H1 (cell line): Measurements from ENCODE around the gene SLC24A1. TPM values are rescaled to one million over a fixed set of nuclear protein-coding genes. Genes with fewer than 3 reads are reported as not detected.

Experiments
- CTCF ChIA-PET: fragments of 300-600 bp; sonication (Branson Sonifier 250); formaldehyde crosslinking; loops from one replicate; lab custom pipeline; 2021; ENCODE audit not compliant: partially characterized antibody; lab: Charles Lee
- POLR2A ChIA-PET: fragments of 300-600 bp; sonication (Branson Sonifier 250); formaldehyde crosslinking; loops from one replicate; lab custom pipeline; 2021; ENCODE audit warnings: inconsistent platforms; ENCODE audit not compliant: partially characterized antibody; lab: Charles Lee
- DNase-seq, 2 experiments: peaks; one replicate each; pipeline versions ENCODE4 v3.0.0 to v3.0.0-alpha.2; 2010 to 2022; ENCODE audit warnings: low spot score in 2 of 2, low read depth in 1 of 2, mixed read lengths in 1 of 2
- FAIRE-seq: peaks from 2 replicates; lab custom pipeline; 2011; peaks lifted over from hg19 to GRCh38; lab: Jason Lieb, UNC
- H2AFZ ChIP-seq: 2 replicates; pipeline ENCODE4 v1.8.1; 2012; ENCODE audit warnings: low read length, inconsistent platforms
- H2AK5ac ChIP-seq: 2 replicates; pipeline ENCODE4 v1.6.1; 2013; ENCODE audit warnings: low read depth, low read length
- H2BK120ac ChIP-seq: replicated peaks from 2 replicates; pipeline ENCODE3; 2013; ENCODE audit warnings: low read depth, low read length, inconsistent platforms
- H2BK12ac ChIP-seq: 2 replicates; pipeline ENCODE4 v1.6.1; 2013; ENCODE audit warnings: low read depth, low read length
- H2BK15ac ChIP-seq: 2 replicates; pipeline ENCODE4 v1.6.1; 2013; ENCODE audit warnings: low read length
- H2BK20ac ChIP-seq: 2 replicates; pipeline ENCODE4 v1.6.1; 2013; ENCODE audit warnings: low read length
- H2BK5ac ChIP-seq: 2 replicates; pipeline ENCODE4 v1.6.1; 2013; ENCODE audit warnings: low read depth, low read length
- H3K14ac ChIP-seq: 2 replicates; pipeline ENCODE4 v1.6.1; 2013; ENCODE audit warnings: inconsistent platforms; ENCODE audit not compliant: insufficient read length
- H3K18ac ChIP-seq: 2 replicates; pipeline ENCODE4 v1.6.1; 2013; ENCODE audit warnings: low read length; ENCODE audit errors: extremely low read depth
- H3K23ac ChIP-seq: 2 replicates; pipeline ENCODE4 v1.6.1; 2013; ENCODE audit warnings: inconsistent platforms; ENCODE audit not compliant: insufficient read length
- H3K23me2 ChIP-seq: 2 replicates; pipeline ENCODE4 v1.6.1; 2013; ENCODE audit warnings: low read depth, low read length
- H3K27ac ChIP-seq: 2 replicates; pipeline ENCODE4 v1.6.1; 2011; ENCODE audit warnings: low read depth, low read length, inconsistent platforms
- H3K27me3 ChIP-seq, 4 experiments: replicated peaks in 1 of 4; 1 replicate in 1 of 4; 2 replicates in 3 of 4; pipeline versions ENCODE4 v1.6.1 to v1.8.1; 2011 to 2013; ENCODE audit warnings: low read length in 3 of 4, mild to moderate bottlenecking in 3 of 4, inconsistent platforms in 2 of 4, mixed read lengths in 2 of 4, moderate library complexity in 1 of 4; ENCODE audit not compliant: control insufficient read depth in 3 of 4, insufficient read depth in 3 of 4; ENCODE audit errors: extremely low read depth in 1 of 4
- H3K36me3 ChIP-seq, 4 experiments: 2 replicates each; pipeline versions ENCODE4 v1.6.1 to v1.8.1; 2011 to 2013; ENCODE audit warnings: mild to moderate bottlenecking in 4 of 4, low read length in 3 of 4, moderate library complexity in 2 of 4, control low read depth in 1 of 4, inconsistent platforms in 1 of 4; ENCODE audit not compliant: insufficient read depth in 4 of 4, control insufficient read depth in 2 of 4
- H3K4ac ChIP-seq: replicated peaks from 2 replicates; pipeline ENCODE3; 2013; ENCODE audit warnings: low read length, low read depth, mixed read lengths, inconsistent platforms; ENCODE audit not compliant: insufficient read length
- H3K4me1 ChIP-seq, 4 experiments: replicated peaks in 1 of 4; 1 replicate in 1 of 4; 2 replicates in 3 of 4; pipeline versions ENCODE4 v1.6.1 to v1.8.1; 2011 to 2013; ENCODE audit warnings: low read length in 3 of 4, inconsistent platforms in 2 of 4, mixed read lengths in 1 of 4; ENCODE audit not compliant: insufficient read depth in 4 of 4, control insufficient read depth in 3 of 4
- H3K4me2 ChIP-seq, 2 experiments: 2 replicates each; pipeline versions ENCODE4 v1.6.1 to v1.8.1; 2011 to 2013; ENCODE audit warnings: low read depth in 2 of 2, low read length in 2 of 2, control low read depth in 1 of 2, inconsistent platforms in 1 of 2, mild to moderate bottlenecking in 1 of 2; ENCODE audit not compliant: insufficient read depth in 1 of 2
- H3K4me3 ChIP-seq, 4 experiments: fragments of 200-600, 300-600 bp in 1 of 4; sonication (generic), shearing (Covaris generic), sonication (Bioruptor Twin) in 1 of 4; 2 replicates each; pipeline versions ENCODE4 v1.5.1 to v1.8.1; 2011 to 2016; ENCODE audit warnings: low read length in 4 of 4, low read depth in 3 of 4, control low read depth in 2 of 4, inconsistent platforms in 2 of 4, mild to moderate bottlenecking in 2 of 4, mixed read lengths in 1 of 4, moderate library complexity in 1 of 4; ENCODE audit not compliant: insufficient read depth in 2 of 4; ENCODE audit errors: extremely low read depth in 1 of 4
- H3K56ac ChIP-seq: replicated peaks from 2 replicates; pipeline ENCODE3; 2013; ENCODE audit warnings: low read depth, mild to moderate bottlenecking, mixed read lengths, low read length, inconsistent platforms; ENCODE audit not compliant: insufficient read length
- H3K79me1 ChIP-seq: 2 replicates; pipeline ENCODE4 v1.6.1; 2013; ENCODE audit warnings: low read depth, low read length, control low read depth
- H3K79me2 ChIP-seq, 2 experiments: 2 replicates each; pipeline versions ENCODE4 v1.6.1 to v1.8.1; 2012 to 2013; ENCODE audit warnings: low read length in 2 of 2, mild to moderate bottlenecking in 2 of 2, inconsistent platforms in 1 of 2; ENCODE audit not compliant: insufficient read depth in 2 of 2, control insufficient read depth in 1 of 2
- H3K9ac ChIP-seq, 4 experiments: replicated peaks in 1 of 4; 1 replicate in 1 of 4; 2 replicates in 3 of 4; pipeline versions ENCODE4 v1.6.1 to v1.8.1; 2011 to 2013; ENCODE audit warnings: low read depth in 3 of 4, low read length in 3 of 4, control low read depth in 2 of 4, mild to moderate bottlenecking in 2 of 4, moderate library complexity in 2 of 4, inconsistent platforms in 1 of 4; ENCODE audit errors: extremely low read depth in 1 of 4
- H3K9me3 ChIP-seq, 2 experiments: 2 replicates each; pipeline versions ENCODE4 v1.6.1 to v1.8.1; 2012 to 2013; ENCODE audit warnings: mild to moderate bottlenecking in 2 of 2, moderate library complexity in 2 of 2, control low read depth in 1 of 2, inconsistent platforms in 1 of 2, low read depth in 1 of 2, low read length in 1 of 2, mixed read lengths in 1 of 2; ENCODE audit not compliant: insufficient read depth in 2 of 2
- H4K20me1 ChIP-seq, 2 experiments: replicated peaks in 1 of 2; 2 replicates each; pipeline versions ENCODE3 to v1.8.1; 2011 to 2013; ENCODE audit warnings: inconsistent platforms in 2 of 2, low read length in 2 of 2, mild to moderate bottlenecking in 1 of 2; ENCODE audit not compliant: insufficient read depth in 2 of 2, control insufficient read depth in 1 of 2
- H4K5ac ChIP-seq: 2 replicates; pipeline ENCODE4 v1.6.1; 2013; ENCODE audit warnings: low read length, low read depth, mixed read lengths, inconsistent platforms; ENCODE audit not compliant: insufficient read length
- H4K8ac ChIP-seq: 2 replicates; pipeline ENCODE4 v1.8.0; 2013; ENCODE audit warnings: mild to moderate bottlenecking, moderate library complexity, low read length, inconsistent platforms; ENCODE audit not compliant: insufficient read depth; ENCODE audit errors: extremely low read depth
- H4K91ac ChIP-seq: replicated peaks from 2 replicates; pipeline ENCODE3; 2013; ENCODE audit warnings: low read length, mixed read lengths, inconsistent platforms; ENCODE audit not compliant: insufficient read length
- CBX5 ChIP-seq: fragments of 300-800, 300-1000 bp; sonication (generic); IDR thresholded peaks from 2 replicates; pipeline ENCODE4 v1.7.1; 2016; ENCODE audit warnings: antibody characterized with exemption, low read length, low read depth
- JUND ChIP-seq: IDR thresholded peaks from 2 replicates; pipeline ENCODE4 v1.6.1; 2011; ENCODE audit warnings: mild to moderate bottlenecking, improper control_type of control experiment, low read length
- KDM4A ChIP-seq: IDR thresholded peaks from one replicate; pipeline ENCODE4 v1.7.1; 2012; ENCODE audit warnings: low read depth, mild to moderate bottlenecking, moderate library complexity, low read length, inconsistent platforms; ENCODE audit not compliant: severe bottlenecking
- MAFK ChIP-seq: IDR thresholded peaks from 2 replicates; pipeline ENCODE4 v1.6.1; 2012; ENCODE audit warnings: low read depth, mild to moderate bottlenecking, improper control_type of control experiment, low read length
- PHF8 ChIP-seq: fragments of 200-600 bp; sonication (generic); conservative IDR thresholded peaks from 2 replicates; pipeline ENCODE4 v1.7.1; 2012; ENCODE audit warnings: low read depth, mild to moderate bottlenecking, inconsistent platforms, low read length, moderate library complexity
- SIX5 ChIP-seq: IDR thresholded peaks from 2 replicates; pipeline ENCODE4 v1.6.1; 2011; ENCODE audit warnings: mild to moderate bottlenecking, low read depth, low read length
- SP1 ChIP-seq: IDR thresholded peaks from 2 replicates; pipeline ENCODE4 v1.6.1; 2011; ENCODE audit warnings: low read depth, low read length
- WGBS, 2 experiments: shearing (Covaris generic) in 1 of 2; methylation state at CpG; one replicate each; pipeline versions ENCODE4 v1.1.6 to v1.1.7; 2013 to 2015; ENCODE audit warnings: low lambda C conversion rate in 2 of 2, mixed read lengths in 2 of 2, inconsistent platforms in 1 of 2, low coverage in 1 of 2, missing lambda C conversion rate in 1 of 2; ENCODE audit not compliant: insufficient replicate concordance in 2 of 2, insufficient coverage in 1 of 2, insufficient read length in 1 of 2; ENCODE audit errors: extremely low coverage in 1 of 2, missing lambda C conversion rate in 1 of 2; 5-methylcytosine and 5-hydroxymethylcytosine counted together
- polyA plus RNA-seq, 7 experiments: library from polyadenylated mRNA; depleted of rRNA in 3 of 7; stranded (reverse) in 5 of 7; unstranded in 2 of 7; fragments of >200 nt in 5 of 7; fragments of 200-250 nt in 2 of 7; gene quantifications; 1 replicate in 5 of 7; 2 replicates in 1 of 7; 4 replicates in 1 of 7; pipeline versions ENCODE4 v1.2.1 to v1.2.3, GENCODE V29; 2011 to 2013; ENCODE audit warnings: missing spikeins in 2 of 7, mixed read lengths in 2 of 7
- total RNA-seq: library from RNA; stranded (reverse); fragmentation: NEBNext Ultra II Directional; extraction: Animal tissue kit (Norgen Biotek cat#: 25700); gene quantifications from 2 replicates; pipeline ENCODE4 v1.2.1, GENCODE V29; 2021
- TF ChIP-seq, protein P1 (sequence below): IDR thresholded peaks from 2 replicates; pipeline ENCODE4 v1.6.1; 2012; ENCODE audit warnings: low read length, inconsistent platforms

Gene SLC24A1
- total and polyA plus RNA-seq, 2 of the 8 experiments (the other 6 are each of a cell fraction or from before 2014, with no cell fraction given) = 4.9 to 6.6 TPM

- no peak overlapping the region for H2BK12ac ChIP-seq
- no peak overlapping the region for H3K18ac ChIP-seq
- no peak overlapping the region for H2BK5ac ChIP-seq
- H3K56ac ChIP-seq = no peak overlapping the region
- H3K23me2 ChIP-seq = no peaks in the 10 kb centered on the region
- no peak overlapping the region for H2BK20ac ChIP-seq
- no peaks in the 10 kb centered on the region for H3K9me3 ChIP-seq
- H2BK15ac ChIP-seq = no peak overlapping the region
- H4K91ac ChIP-seq = no peak overlapping the region
- no peaks in the 10 kb centered on the region; a peak in 1 of 7 replicates for H3K4me1 ChIP-seq
- H4K20me1 ChIP-seq = no peaks in the 10 kb centered on the region
- H3K4me2 ChIP-seq = no peak overlapping the region
- H3K79me1 ChIP-seq = no peaks in the 10 kb centered on the region
- H3K4me3 ChIP-seq = no peak overlapping the region
- POLR2A ChIA-PET = no interaction called here
- no peak overlapping the region for H3K9ac ChIP-seq
- H2AFZ ChIP-seq = no peak overlapping the region
- H4K5ac ChIP-seq = no peak overlapping the region
- no peak overlapping the region for H3K4ac ChIP-seq
- no peak overlapping the region for H4K8ac ChIP-seq
- H3K14ac ChIP-seq = no peak overlapping the region
- no peak overlapping the region for H2AK5ac ChIP-seq
- no peaks in the 10 kb centered on the region for H3K36me3 ChIP-seq
- CTCF ChIA-PET = interaction anchor here (1.1 to 8.7 kb wide), 4 partner anchors 9 to 212 kb away, joined by 4 to 81 read pairs (median 4); no protein-coding TSS in a partner anchor
- 100% methylated on average over 1 of the region's 1 CpG; no CpG with 5 or more reads in 1 of the 2 experiments for WGBS, 2 experiments
- no peak for TF ChIP-seq CBX5
- TF ChIP-seq SIX5 = no peak
- no peak for TF ChIP-seq SP1
- TF ChIP-seq, protein P1, sequence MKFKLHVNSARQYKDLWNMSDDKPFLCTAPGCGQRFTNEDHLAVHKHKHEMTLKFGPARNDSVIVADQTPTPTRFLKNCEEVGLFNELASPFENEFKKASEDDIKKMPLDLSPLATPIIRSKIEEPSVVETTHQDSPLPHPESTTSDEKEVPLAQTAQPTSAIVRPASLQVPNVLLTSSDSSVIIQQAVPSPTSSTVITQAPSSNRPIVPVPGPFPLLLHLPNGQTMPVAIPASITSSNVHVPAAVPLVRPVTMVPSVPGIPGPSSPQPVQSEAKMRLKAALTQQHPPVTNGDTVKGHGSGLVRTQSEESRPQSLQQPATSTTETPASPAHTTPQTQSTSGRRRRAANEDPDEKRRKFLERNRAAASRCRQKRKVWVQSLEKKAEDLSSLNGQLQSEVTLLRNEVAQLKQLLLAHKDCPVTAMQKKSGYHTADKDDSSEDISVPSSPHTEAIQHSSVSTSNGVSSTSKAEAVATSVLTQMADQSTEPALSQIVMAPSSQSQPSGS = no peak
- no peak for TF ChIP-seq JUND
- no peak for TF ChIP-seq PHF8
- no peak for TF ChIP-seq KDM4A
- TF ChIP-seq MAFK = no peak
- DNase-seq (no peak), FAIRE-seq (no peak)
- H3K79me2 ChIP-seq = no peaks in the 10 kb centered on the region
- H3K23ac ChIP-seq = no peak overlapping the region
- no peak overlapping the region for H2BK120ac ChIP-seq
- H3K27me3 ChIP-seq = no peaks in the 10 kb centered on the region
- no peak overlapping the region for H3K27ac ChIP-seq
Observed at GRCh38 chr15:65651042-65651322, 29.2 kb downstream of the SLC24A1 start.
